ENCODE data around the gene STK40. TPM values are rescaled to one million over a fixed set of nuclear protein-coding genes. Genes with fewer than 3 reads are reported as not detected.

The STK40 gene
- total and polyA plus RNA-seq, 9 of the 15 experiments (the other 6 are each of a cell fraction or from before 2014, with no cell fraction given): 0.69 to 94.3 (median 39.1) TPM

- TF ChIP-seq RBM39 (optimal IDR thresholded peaks at IDR 0.05; ENCODE audit: low read depth, low read length) (no peak), HNRNPL (IDR thresholded peaks at IDR 0.05; ENCODE audit: low read depth, low read length) (no peak), BCLAF1 (IDR thresholded peaks at IDR 0.05; ENCODE audit: borderline replicate concordance in 1 of 2, control insufficient read depth in 1 of 2, low read depth in 2 of 2, low read length in 1 of 2) (no peak), TSC22D4 (tag; IDR thresholded peaks at IDR 0.05) (no peak), FOXJ2 (tag; IDR thresholded peaks at IDR 0.05) (no peak), ILF3 (IDR thresholded peaks at IDR 0.05; ENCODE audit: borderline replicate concordance) (peak; percentile 93), CHD7 (IDR thresholded peaks at IDR 0.05; ENCODE audit: low read depth, low read length) (no peak), PYGO2 (tag; IDR thresholded peaks at IDR 0.05) (no peak), SRSF1 (IDR thresholded peaks at IDR 0.05; ENCODE audit: low read depth, low read length) (no peak), POLR2AphosphoS5 (IDR thresholded peaks at IDR 0.05; ENCODE audit: control insufficient read depth, insufficient read depth, low read depth, low read length) (no peak; the same call in 1 of the 2 replicates)
Observed at GRCh38 chr1:36385410-36386264, at the start of gene STK40 (continued).
